ENCODE results near the gene KICS2.
"Not testable (repeated sequence)": the region's sequence is repeated elsewhere in the genome, so short reads cannot be mapped to it uniquely, and the experiment has no call there.

The KICS2 gene

GRCh38 chr12:64222009-64222765 is at the start of gene KICS2:
KICS2 (minus strand) TSS chr12:64222296; CDS start chr12:64222237, 59 bp downstream.
- DNase-seq, result peak; percentile 95

GRCh38 chr12:64270411-64270810 is 48.3 kb upstream of the KICS2 start:
- no peak for DNase-seq

GRCh38 chr12:64269161-64269560 is 47.1 kb upstream of the KICS2 start:
- DNase-seq, result no peak

GRCh38 chr12:64268409-64268808 is 46.3 kb upstream of the KICS2 start:
- no peak for DNase-seq

GRCh38 chr12:64265839-64266238 is 43.7 kb upstream of the KICS2 start:
- DNase-seq, result no peak

GRCh38 chr12:64261813-64262212 is 39.7 kb upstream of the KICS2 start:
- no peak for DNase-seq

- DNase-seq, result no peak
Observed at GRCh38 chr12:64258576-64258975, 36.5 kb upstream of the KICS2 start.

- DNase-seq, result peak; percentile 68
Observed at GRCh38 chr12:64256166-64256800, 34.2 kb upstream of the KICS2 start.

- DNase-seq, result no peak
Observed at GRCh38 chr12:64255249-64255648, 33.2 kb upstream of the KICS2 start.

GRCh38 chr12:64253356-64253755 is 31.3 kb upstream of the KICS2 start:
- peak; percentile 26 for DNase-seq

- DNase-seq, result peak; percentile 81
Observed at GRCh38 chr12:64252681-64253080, 30.6 kb upstream of the KICS2 start.

GRCh38 chr12:64243809-64244208 is 21.7 kb upstream of the KICS2 start:
- no peak for DNase-seq

GRCh38 chr12:64240781-64241180 is 18.7 kb upstream of the KICS2 start:
- DNase-seq, result no peak

GRCh38 chr12:64237382-64237781 is 15.3 kb upstream of the KICS2 start:
- no peak for DNase-seq

GRCh38 chr12:64236549-64236948 is 14.5 kb upstream of the KICS2 start:
- no peak for DNase-seq

- DNase-seq, result no peak
Observed at GRCh38 chr12:64232196-64232595, 10.1 kb upstream of the KICS2 start.

- DNase-seq, result no peak
Observed at GRCh38 chr12:64229796-64230195, 7.7 kb upstream of the KICS2 start.

- DNase-seq, result no peak
Observed at GRCh38 chr12:64229240-64229639, 7.1 kb upstream of the KICS2 start.

- peak; percentile 67 for DNase-seq
Observed at GRCh38 chr12:64225626-64226025, 3.5 kb upstream of the KICS2 start.

GRCh38 chr12:64221651-64222008 is 466 bp downstream of the KICS2 start:
- DNase-seq, result peak; percentile 71

- no peak for DNase-seq
Observed at GRCh38 chr12:64220046-64220445, 2.0 kb downstream of the KICS2 start.

- no peak for DNase-seq
Observed at GRCh38 chr12:64219145-64219544, 3.0 kb downstream of the KICS2 start.

GRCh38 chr12:64218597-64218996 is 3.5 kb downstream of the KICS2 start:
- peak; percentile 6 for DNase-seq

GRCh38 chr12:64217643-64218042 is 4.5 kb downstream of the KICS2 start:
- not testable (repeated sequence) for DNase-seq

GRCh38 chr12:64216239-64216638 is 5.9 kb downstream of the KICS2 start:
- no peak for DNase-seq

All from inflammatory macrophage treated with lipopolysaccharide for 4 hours (primary cell).